LNCAP (cell line): Measurements from ENCODE around the gene LBR.

ENCODE experiments used
- TF ChIP-seq, protein P1 (sequence below): fragments of 450-650 bp; IDR thresholded peaks from 2 replicates; pipeline ENCODE4 v1.5.1; 2017; ENCODE audit warnings: mild to moderate bottlenecking

The LBR gene

DNA sequence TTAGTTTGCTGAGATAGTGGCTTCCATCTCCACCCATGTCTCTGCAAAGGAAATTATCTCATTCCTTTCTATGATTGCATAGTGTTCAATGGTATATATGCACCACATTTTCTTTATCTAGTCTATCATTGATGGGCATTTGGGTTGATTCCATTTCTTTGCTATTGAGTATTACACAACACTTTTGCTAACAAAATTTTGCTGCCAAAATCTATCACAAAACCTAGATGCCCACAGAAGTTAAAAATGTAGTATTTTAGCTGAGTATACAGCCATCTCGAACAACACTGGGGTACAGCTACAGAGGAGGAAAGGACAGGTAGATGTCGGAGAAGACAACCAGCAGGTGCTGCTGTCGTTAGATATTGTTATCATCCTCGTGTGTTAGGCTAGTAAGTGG lies 67.7 kb downstream of the LBR start:
- TF ChIP-seq, protein P1, sequence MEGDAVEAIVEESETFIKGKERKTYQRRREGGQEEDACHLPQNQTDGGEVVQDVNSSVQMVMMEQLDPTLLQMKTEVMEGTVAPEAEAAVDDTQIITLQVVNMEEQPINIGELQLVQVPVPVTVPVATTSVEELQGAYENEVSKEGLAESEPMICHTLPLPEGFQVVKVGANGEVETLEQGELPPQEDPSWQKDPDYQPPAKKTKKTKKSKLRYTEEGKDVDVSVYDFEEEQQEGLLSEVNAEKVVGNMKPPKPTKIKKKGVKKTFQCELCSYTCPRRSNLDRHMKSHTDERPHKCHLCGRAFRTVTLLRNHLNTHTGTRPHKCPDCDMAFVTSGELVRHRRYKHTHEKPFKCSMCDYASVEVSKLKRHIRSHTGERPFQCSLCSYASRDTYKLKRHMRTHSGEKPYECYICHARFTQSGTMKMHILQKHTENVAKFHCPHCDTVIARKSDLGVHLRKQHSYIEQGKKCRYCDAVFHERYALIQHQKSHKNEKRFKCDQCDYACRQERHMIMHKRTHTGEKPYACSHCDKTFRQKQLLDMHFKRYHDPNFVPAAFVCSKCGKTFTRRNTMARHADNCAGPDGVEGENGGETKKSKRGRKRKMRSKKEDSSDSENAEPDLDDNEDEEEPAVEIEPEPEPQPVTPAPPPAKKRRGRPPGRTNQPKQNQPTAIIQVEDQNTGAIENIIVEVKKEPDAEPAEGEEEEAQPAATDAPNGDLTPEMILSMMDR: no peak

DNA sequence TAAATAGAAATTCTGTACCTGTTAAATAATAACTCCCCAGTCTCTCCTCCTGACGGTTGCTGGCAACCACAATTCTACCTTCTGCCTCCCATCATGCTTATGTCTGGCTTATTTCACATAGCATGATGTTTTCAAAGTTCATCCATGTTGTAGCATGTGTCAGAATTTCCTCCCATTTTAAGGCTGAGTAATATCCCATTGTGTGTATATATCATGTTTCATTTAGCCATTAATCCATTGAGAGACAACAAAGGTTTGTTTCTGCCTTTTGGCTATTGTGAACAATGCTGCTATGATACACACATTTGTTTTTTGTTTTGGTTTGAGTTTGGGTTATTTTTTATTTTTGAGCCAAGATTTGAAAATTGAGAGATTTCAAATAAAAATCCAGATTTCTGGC lies 72.0 kb downstream of the LBR start:
- TF ChIP-seq, protein P1: no peak

DNA sequence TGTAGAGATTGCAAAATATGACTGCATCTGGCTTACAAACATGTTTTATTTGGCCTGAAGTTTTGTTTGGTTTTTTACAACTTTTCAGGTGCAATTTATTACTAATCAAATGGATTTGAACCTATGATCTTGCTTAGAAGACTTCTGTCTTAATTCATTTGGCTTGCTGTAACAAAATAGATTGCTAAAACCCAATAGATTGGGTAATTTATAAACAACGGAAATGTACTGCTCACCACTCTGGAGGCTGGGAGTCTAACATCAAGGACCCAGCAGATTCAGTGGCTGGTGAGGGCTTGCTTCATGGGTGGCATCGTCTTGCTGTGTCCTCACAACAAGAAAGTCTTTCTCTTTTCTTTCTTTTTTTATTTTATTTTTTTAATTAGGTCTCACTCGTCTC lies 72.9 kb downstream of the LBR start:
- TF ChIP-seq, protein P1: no peak
